Right cardiac atrium (tissue), 5 donors: ENCODE results near the gene PGLYRP4. TPM values are rescaled to one million over a fixed set of nuclear protein-coding genes. Genes with fewer than 3 reads are reported as not detected.

Experiments
- ATAC-seq, 2 donors: fragments of 200-7000 bp; cut with Tn5 transposase; one replicate each; pipeline versions ENCODE4 v1.8.0 to v1.9.1; 2020; ENCODE audit warnings: moderate library complexity in 2 of 2, mild to moderate bottlenecking in 1 of 2
- DNase-seq, 3 donors: peaks; one replicate each; pipeline ENCODE4 v3.0.0-alpha.2; 2020
- H3K27ac ChIP-seq: one replicate; pipeline ENCODE4 v1.5.1; 2013; ENCODE audit warnings: mild to moderate bottlenecking, low read length, control low read depth, moderate library complexity
- H3K27me3 ChIP-seq: one replicate; pipeline ENCODE4 v1.6.1; 2013; ENCODE audit not compliant: control insufficient read depth, insufficient read depth
- H3K4me1 ChIP-seq: one replicate; pipeline ENCODE4 v1.6.1; 2013; ENCODE audit warnings: low read length; ENCODE audit not compliant: control insufficient read depth, insufficient read depth
- H3K4me3 ChIP-seq: one replicate; pipeline ENCODE4 v1.5.1; 2013; ENCODE audit warnings: low read length, control low read depth
- H3K9me3 ChIP-seq: one replicate; pipeline ENCODE4 v1.6.1; 2013; ENCODE audit warnings: low read length; ENCODE audit not compliant: control insufficient read depth
- WGBS: extraction: QIAGEN DNeasy Blood & Tissue Kit; methylation state at CpG from one replicate; pipeline ENCODE4 v1.1.7; 2013; 5-methylcytosine and 5-hydroxymethylcytosine counted together
- intact Hi-C, 4 donors: fragments of 100-400 bp; cut with DNase I; formaldehyde crosslinking; loops; one replicate each; pipeline versions ENCODE4 v1.11.0 to v1.14.0; 2022 to 2023
- polyA plus RNA-seq: library from polyadenylated mRNA; stranded (reverse); fragments of 200-250 nt; gene quantifications from one replicate; pipeline ENCODE4 v1.2.3, GENCODE V29; 2013
- total RNA-seq, 4 donors: library from RNA; stranded (reverse); fragmentation: NEBNext Ultra II Directional; extraction: Animal tissue kit (Norgen Biotek cat#: 25700); gene quantifications; one replicate each; pipeline ENCODE4 v1.2.1, GENCODE V29; 2021
- donor health status: healthy with polysubstance abuse.
- donor health status: DM: no; HTN: yes; CAD: no.
- donor health status: DM: no; HTN: no; CAD: no.
- donor health status: DM: no; HTN: yes; CAD: no; lungs with severe emphysema.
- donor health status: DM: yes; HTN: yes; CAD: no.

Gene PGLYRP4
- total and polyA plus RNA-seq, 5 donors: not detected

GRCh38 chr1:153362187-153362775 lies 13.6 kb upstream of the PGLYRP4 start:
- no peaks in the 10 kb centered on the region for H3K4me1 ChIP-seq
- WGBS: 77% methylated on average over 3 of the region's 3 CpGs
- intact Hi-C loops: no loop called here

GRCh38 chr1:153361480-153362109 lies 13.0 kb upstream of the PGLYRP4 start:
- 82% methylated on average over 4 of the region's 4 CpGs for WGBS

More at GRCh38 chr1:153362187-153362775, 13.6 kb upstream of the PGLYRP4 start:
- no peak overlapping the region for H3K27ac ChIP-seq
- ATAC-seq (no peak), DNase-seq (no peak)
- H3K9me3 ChIP-seq: no peaks in the 10 kb centered on the region
- no peak overlapping the region for H3K4me3 ChIP-seq
- H3K27me3 ChIP-seq: no peaks in the 10 kb centered on the region

GRCh38 chr1:153360592-153361479 lies 12.2 kb upstream of the PGLYRP4 start:
- no peaks in the 10 kb centered on the region for H3K4me1 ChIP-seq

More at GRCh38 chr1:153361480-153362109, 13.0 kb upstream of the PGLYRP4 start:
- no peak overlapping the region for H3K4me3 ChIP-seq
- H3K27ac ChIP-seq: no peak overlapping the region
- intact Hi-C loops: no loop called here
- DNase-seq (no peak), ATAC-seq (no peak)
- H3K27me3 ChIP-seq: no peaks in the 10 kb centered on the region
- no peaks in the 10 kb centered on the region for H3K9me3 ChIP-seq
- no peaks in the 10 kb centered on the region for H3K4me1 ChIP-seq

GRCh38 chr1:153360190-153360589 lies 11.5 kb upstream of the PGLYRP4 start:
- intact Hi-C loops: no loop called here
- no peak overlapping the region for H3K27ac ChIP-seq
- no peak overlapping the region for H3K4me3 ChIP-seq
- 79% methylated on average over 2 of the region's 2 CpGs for WGBS
- H3K4me1 ChIP-seq: no peaks in the 10 kb centered on the region
- ATAC-seq: peak in 1 of 2 donors; percentile 26
- no peaks in the 10 kb centered on the region for H3K9me3 ChIP-seq
- H3K27me3 ChIP-seq: no peaks in the 10 kb centered on the region
- DNase-seq: no peak

More at GRCh38 chr1:153360592-153361479, 12.2 kb upstream of the PGLYRP4 start:
- no peaks in the 10 kb centered on the region for H3K9me3 ChIP-seq
- DNase-seq (no peak), ATAC-seq (peak in 1 of 2 donors; percentile 5)
- no peak overlapping the region for H3K4me3 ChIP-seq
- H3K27ac ChIP-seq: no peak overlapping the region
- intact Hi-C loops: no loop called here
- H3K27me3 ChIP-seq: no peaks in the 10 kb centered on the region
- 82% methylated on average over 11 of the region's 11 CpGs for WGBS

- intact Hi-C loops: no loop called here
- Histone ChIP-seq H3K4me3 (no peak overlapping the region), H3K27ac (no peak overlapping the region), H3K9me3 (no peaks in the 10 kb centered on the region), H3K4me1 (no peaks in the 10 kb centered on the region), H3K27me3 (no peaks in the 10 kb centered on the region)
- DNase-seq: no peak
- ATAC-seq: no peak
- 96% methylated on average over 6 of the region's 6 CpGs for WGBS
Observed at GRCh38 chr1:153359241-153359640, 10.6 kb upstream of the PGLYRP4 start.

- DNase-seq (no peak), ATAC-seq (no peak)
- H3K27me3 ChIP-seq: no peaks in the 10 kb centered on the region
- H3K27ac ChIP-seq: no peak overlapping the region
- H3K4me1 ChIP-seq: no peaks in the 10 kb centered on the region
- no peak overlapping the region for H3K4me3 ChIP-seq
- H3K9me3 ChIP-seq: no peaks in the 10 kb centered on the region
- WGBS: 89% methylated on average over 3 of the region's 3 CpGs
- intact Hi-C loops: no loop called here
Observed at GRCh38 chr1:153358691-153358975, 10.0 kb upstream of the PGLYRP4 start.

GRCh38 chr1:153357853-153358690 lies 9.4 kb upstream of the PGLYRP4 start, which contains the start of gene S100A9:
Gene S100A9 (plus strand): TSS chr1:153357854. CDS start chr1:153358284, 430 bp downstream.
- ATAC-seq (no peak), DNase-seq (no peak)
- intact Hi-C loops: no loop called here
- Histone ChIP-seq H3K9me3 (no peaks in the 10 kb centered on the region), H3K27ac (no peak within 1 kb of the TSS), H3K4me1 (no peaks in the 10 kb centered on the region), H3K27me3 (no peaks in the 10 kb centered on the region), H3K4me3 (no peak within 1 kb of the TSS)
- WGBS: 76% methylated on average over 11 of the region's 11 CpGs

GRCh38 chr1:153357076-153357852 lies 8.6 kb upstream of the PGLYRP4 start:
- Histone ChIP-seq H3K4me3 (no peak overlapping the region), H3K27me3 (no peaks in the 10 kb centered on the region), H3K9me3 (no peaks in the 10 kb centered on the region), H3K27ac (no peak overlapping the region), H3K4me1 (no peaks in the 10 kb centered on the region)
- intact Hi-C loops: no loop called here
- ATAC-seq (peak; percentile 60 to 68), DNase-seq (peak; percentile 59 to 85 (median 84))
- 62% methylated on average over 10 of the region's 10 CpGs for WGBS

- Histone ChIP-seq H3K9me3 (no peaks in the 10 kb centered on the region), H3K27ac (no peak overlapping the region), H3K4me3 (no peak overlapping the region), H3K4me1 (no peaks in the 10 kb centered on the region), H3K27me3 (no peaks in the 10 kb centered on the region)
- DNase-seq (no peak), ATAC-seq (no peak)
- WGBS: 83% methylated on average over 8 of the region's 8 CpGs
- intact Hi-C loops: no loop called here
Observed at GRCh38 chr1:153356392-153357075, 7.9 kb upstream of the PGLYRP4 start.
